ENCODE measurements around the gene ADAMTS14. TPM values are rescaled to one million over a fixed set of nuclear protein-coding genes. Genes with fewer than 3 reads are reported as not detected.

The ADAMTS14 gene
- total RNA-seq, 1 donor from 2014 or later: 0.41 TPM

DNA sequence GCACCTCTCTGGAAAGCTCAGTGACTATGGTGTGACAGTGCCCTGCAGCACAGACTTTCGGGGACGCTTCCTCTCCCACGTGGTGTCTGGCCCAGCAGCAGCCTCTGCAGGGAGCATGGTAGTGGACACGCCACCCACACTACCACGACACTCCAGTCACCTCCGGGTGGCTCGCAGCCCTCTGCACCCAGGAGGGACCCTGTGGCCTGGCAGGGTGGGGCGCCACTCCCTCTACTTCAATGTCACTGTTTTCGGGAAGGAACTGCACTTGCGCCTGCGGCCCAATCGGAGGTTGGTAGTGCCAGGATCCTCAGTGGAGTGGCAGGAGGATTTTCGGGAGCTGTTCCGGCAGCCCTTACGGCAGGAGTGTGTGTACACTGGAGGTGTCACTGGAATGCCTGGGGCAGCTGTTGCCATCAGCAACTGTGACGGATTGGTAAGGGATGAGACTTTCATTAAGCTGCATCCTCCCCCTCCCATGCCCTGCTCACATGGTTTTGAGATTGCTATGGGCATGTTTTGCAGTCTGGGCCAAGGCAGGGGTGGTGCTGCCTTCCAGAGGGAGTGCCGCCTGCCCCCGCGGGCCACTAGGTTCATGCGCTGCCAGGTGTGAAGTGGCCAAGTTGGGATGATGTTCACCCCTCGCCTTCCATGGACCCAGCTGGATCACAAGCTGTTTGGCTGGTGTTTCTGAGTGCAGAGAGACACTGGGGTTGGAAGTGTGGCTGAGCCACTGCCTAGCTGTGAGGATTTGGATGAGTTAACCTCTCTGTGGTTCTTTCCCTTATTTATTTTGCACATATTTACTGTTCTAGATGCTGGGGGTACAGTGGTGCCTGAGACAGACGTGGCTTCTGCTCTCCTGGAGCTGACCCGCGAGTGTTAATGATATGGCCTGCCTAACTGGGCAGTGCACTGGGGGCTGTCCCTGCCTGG lies 2.5 kb downstream of the ADAMTS14 start:
- no peak for FAIRE-seq

DNA sequence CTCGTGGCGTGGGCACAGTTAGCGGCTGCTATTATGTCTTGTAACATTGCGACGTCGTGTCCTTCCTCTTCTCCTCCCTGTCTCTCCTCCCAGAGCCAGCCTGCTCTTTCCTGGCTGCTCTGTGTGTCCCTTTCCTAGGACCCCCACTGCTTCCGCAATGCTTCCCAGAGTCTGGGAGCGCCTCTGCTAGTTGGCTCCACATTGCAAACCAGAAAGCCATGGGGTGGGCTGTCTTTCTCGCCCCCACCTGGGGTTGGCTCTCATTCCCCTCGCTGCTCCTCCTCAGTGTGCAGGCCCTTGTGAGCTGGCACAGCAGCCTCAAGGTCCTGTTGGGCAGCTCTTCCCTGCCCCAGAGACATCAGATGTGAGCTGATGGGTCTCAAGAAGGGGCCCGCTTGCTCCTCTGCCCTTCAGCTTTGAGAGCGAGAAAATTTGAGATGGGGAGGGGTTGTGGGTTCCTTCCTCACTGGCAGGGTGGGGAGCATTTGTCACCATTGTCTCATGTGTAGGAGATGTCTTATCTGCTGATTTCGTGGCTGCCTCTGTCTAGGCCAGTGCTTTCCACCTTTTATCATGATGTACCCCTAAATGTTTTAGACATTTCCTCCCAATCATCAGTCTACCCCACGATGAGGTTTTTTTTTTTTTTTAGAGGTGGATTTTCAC lies 3.3 kb downstream of the ADAMTS14 start:
- DNase-seq (ENCODE audit: low spot score in 2 of 2) (no peak), FAIRE-seq (no peak)

More for the DNA sequence above, 2.5 kb downstream of the ADAMTS14 start:
- no peak for DNase-seq (ENCODE audit: low spot score in 2 of 2)

DNA sequence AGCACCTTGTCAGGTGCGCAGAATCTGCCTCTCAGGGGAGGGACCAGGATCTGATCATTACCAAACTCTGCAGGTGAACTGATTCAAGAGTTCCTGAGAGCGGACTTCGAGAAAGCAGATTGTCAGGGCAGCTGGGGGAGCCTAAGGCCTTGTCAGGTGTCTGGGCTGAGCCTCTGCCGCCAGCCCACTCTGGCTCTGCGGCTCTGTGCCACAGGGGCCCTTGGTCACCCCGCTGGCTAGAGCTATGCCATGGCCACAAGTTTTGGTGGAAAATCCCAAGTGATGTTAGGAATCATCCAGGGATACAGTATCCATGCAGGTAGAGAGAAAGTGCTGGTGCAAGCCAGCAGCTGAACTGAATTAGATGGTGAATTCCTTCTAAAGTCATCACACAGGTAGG lies 4.2 kb downstream of the ADAMTS14 start:
- no peak for FAIRE-seq
- no peak for DNase-seq (ENCODE audit: low spot score in 2 of 2)

DNA sequence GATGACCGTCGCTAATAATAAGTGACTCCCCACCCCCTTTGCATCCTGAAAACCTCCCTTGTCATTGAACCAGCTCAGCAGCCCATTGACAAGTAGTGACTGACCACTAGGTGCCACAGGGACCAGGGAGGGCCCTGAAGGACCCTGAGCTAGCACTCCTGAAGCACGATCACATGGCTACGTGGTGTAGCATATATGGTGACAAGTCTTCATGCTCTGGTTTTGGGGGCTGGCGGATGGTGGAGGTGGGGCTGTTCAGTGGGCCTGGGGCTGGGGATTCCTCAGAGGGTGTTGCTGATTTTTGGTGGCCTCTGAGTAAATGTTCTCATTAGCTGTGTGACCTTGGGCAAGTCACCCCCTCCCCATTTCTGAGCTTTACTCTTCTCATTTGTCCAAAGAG lies 4.7 kb downstream of the ADAMTS14 start:
- no peak for DNase-seq (ENCODE audit: low spot score in 2 of 2)

DNA sequence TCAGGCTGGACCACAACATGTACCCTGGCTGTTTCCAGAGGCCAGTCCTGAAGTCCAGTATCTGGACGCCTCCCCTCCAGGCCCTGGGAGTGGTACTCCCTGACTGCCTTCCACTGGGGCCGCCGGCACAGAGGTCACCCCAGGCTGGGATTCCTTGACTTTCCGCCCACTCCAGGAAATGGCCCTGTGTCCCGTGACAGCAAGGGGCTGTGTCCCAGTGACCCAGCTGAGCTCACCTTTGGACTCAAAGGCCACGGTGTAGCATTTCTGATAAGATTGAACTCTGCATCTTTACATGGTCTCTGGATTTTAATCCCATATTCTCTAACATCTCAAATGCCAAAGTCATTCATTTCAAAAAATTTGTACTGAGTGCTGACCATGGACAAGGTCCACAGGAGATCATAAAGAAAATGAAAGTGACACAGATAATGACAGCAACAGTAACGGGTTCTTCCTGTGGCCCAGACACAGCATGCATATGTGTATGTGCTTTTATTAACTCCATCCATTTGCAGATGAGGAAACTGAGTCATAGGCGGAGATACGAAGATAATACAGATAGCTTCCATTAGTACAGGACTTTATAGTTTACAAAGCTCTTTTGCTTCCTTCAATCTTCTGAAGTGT lies 5.4 kb downstream of the ADAMTS14 start:
- no peak for FAIRE-seq

More for the DNA sequence above, 4.7 kb downstream of the ADAMTS14 start:
- no peak for FAIRE-seq

DNA sequence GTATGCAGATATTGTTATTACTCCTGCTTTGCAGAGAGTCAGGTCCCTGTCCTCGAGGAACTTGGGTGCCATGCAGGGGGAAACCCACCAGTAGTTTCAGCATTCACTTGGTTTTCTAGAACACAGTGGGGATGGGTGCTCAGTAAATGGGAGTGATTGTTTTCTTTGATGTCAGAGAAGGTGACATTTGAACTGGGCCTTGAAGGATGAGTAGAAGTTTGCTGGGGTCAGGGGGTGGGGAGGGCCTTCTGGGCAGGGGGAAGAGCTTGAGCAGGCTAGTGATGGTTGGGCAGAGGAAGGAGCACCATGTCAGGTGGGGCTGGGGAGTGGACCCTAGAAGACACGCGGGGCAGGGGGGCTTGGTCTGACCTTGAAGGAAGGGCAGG lies 5.9 kb downstream of the ADAMTS14 start:
- no peak for FAIRE-seq
- no peak for DNase-seq (ENCODE audit: low spot score in 2 of 2)

More for the DNA sequence above, 5.4 kb downstream of the ADAMTS14 start:
- no peak for DNase-seq (ENCODE audit: low spot score in 2 of 2)

DNA sequence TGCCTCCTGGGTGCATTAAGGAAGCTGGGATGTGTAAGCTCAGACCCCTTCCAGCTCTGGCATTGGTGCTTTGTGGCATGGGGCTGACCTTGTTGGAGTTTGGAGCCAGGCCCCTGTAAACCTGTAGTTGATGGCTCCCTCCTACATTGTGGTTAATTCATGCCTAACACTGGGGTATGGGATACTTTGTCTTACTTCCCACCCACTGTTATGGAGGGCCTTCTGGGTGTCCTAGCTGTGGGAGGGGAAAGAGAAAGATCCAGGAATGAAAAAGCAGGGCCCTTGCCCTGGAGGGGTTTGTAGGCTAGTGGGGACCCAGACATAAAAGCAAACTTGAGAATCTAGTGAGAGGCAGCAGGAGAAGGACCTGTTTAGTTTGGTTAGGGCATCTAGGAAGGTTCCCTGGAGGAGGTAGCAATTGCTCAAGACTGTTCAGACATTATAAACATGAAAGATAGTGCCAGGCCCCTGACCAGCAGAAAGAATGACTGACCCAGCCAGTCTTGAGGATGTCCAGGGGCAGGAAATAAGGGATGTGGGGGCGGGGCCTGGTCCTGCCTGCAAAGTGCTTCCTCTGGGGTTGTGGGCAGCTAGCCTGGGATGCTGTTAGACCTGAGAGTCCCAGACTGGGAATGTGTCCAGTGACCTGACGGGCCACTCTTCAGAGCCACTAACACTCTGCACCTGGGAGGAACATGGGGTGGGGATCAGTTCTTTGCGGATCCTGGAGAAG lies 6.6 kb downstream of the ADAMTS14 start:
- no peak for FAIRE-seq
- DNase-seq (ENCODE audit: low spot score in 2 of 2): no peak

DNA sequence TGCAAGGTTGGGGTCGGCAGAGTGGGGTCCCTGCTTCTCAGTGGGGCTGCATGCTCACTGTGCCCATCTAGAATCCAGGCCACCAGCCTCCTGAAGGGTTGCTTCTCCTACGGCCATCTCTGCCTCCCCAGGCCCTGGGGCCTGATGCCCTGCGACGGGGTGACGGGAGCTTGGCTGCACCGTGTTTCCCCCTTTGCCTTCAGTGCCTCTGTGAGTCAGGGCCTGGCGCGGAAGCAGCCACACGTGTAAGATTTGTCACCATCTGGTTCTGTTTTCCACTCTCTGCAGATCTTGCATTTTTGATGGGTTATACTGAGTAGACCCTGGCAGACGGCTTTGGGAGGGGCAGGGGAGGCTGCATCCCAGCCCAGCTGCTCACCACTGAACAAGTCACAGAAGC lies 7.2 kb downstream of the ADAMTS14 start:
- DNase-seq (ENCODE audit: low spot score in 2 of 2) (no peak), FAIRE-seq (no peak)

DNA sequence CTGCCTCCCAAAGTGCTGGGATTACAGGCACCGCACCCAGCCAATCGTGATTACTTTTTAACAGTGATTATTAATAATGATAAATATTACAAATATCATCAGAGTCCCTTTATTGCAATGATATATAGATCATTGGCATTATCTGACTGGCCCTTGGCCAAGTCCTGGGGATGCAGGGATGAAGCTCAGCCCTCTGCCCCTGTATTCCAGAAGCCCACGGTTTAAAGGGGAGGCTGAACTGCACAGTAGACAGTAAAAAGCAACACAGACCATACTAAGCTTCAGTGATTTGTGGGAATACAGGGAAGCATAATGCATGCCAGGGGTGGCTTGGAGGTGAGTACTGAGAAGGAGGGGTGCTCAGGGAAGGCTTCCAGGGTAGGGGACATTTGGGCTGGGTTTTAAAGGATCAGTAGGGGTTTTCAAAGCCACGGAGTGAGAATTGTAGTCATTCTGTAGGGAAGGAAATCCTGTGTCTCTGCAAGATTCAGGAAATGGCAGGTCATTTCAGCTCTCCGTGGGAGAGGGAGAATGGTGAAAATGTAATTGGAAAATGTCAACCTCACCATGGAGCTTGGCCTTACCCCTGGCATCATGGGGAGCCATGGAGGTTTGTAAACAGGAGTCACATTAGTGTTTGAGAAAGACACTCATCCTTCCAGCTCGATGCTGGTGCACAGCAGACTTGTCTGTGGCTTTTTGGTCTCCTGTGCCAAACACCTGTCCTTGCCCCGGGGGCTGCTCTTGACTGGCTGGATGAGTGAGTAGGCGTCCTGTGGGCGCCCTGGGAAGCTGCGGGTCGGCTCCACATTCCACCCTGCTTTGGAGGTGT lies 8.8 kb downstream of the ADAMTS14 start:
- FAIRE-seq: no peak
- no peak for DNase-seq (ENCODE audit: low spot score in 2 of 2)

DNA sequence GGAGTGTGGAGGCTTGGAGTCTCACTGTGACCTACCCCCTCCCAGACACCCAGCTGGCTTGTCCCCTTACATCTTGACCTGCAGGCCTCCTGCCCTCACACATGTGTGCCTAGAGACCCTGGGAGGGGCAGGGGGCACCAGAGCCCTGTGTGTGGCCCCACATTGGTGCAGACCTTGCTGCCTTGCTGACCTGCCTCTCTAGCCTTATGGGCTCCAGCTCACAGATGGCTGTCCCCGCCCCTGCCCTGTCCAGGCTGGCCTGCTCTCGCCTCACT lies 9.4 kb downstream of the ADAMTS14 start:
- DNase-seq (ENCODE audit: low spot score in 2 of 2) (no peak), FAIRE-seq (no peak)

DNA sequence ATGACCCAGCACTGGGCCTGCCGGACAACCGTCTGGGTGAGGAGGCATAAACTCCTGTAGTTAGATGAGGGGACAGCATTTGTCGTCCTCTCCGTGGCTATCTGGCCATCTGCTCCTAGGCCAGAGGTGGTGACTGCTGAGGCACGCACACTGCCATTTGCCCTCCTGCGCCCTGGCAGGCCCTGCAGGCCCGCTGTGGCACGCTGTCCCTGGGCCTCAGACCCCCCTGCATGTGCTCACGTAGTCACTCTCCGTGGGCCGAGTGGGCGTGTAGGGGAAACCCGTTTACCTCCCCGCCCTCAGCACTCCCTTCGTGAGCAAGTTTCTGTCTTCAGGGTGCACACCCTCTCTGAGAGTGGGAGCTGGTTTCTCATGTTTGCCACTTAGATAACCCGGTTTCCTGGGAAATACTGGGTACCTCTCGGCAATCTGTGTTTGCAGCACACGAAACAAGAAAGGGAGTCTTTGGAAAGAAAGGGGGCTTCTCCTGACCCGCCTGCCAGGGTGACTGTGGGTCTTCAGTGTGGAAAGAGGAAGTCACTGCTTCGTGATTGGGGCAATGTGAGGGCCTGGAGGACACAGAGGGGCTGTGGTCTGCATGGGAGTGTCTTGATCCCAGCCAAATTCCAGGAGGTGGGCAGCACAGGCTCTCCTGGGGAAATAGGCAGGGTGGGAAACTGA lies 10.8 kb downstream of the ADAMTS14 start:
- DNase-seq (ENCODE audit: low spot score in 2 of 2): no peak
- FAIRE-seq: no peak

DNA sequence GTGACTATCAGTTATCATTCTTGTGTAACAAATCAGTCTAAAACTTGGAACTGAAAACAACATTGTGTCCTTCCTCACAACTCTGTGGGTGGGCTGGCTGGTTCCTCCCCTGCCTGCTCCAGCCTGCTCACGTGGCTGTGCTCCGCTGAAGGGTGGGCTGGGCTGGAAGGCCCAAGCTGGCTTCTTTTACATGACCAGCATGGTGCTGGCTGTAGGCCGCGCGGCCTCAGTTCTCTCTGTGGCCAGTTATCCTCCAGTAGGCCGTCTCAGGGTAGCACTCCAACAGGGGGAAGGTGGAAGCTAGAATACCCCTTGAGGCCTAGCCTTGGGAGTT lies 11.3 kb downstream of the ADAMTS14 start:
- no peak for DNase-seq (ENCODE audit: low spot score in 2 of 2)
- no peak for FAIRE-seq

DNA sequence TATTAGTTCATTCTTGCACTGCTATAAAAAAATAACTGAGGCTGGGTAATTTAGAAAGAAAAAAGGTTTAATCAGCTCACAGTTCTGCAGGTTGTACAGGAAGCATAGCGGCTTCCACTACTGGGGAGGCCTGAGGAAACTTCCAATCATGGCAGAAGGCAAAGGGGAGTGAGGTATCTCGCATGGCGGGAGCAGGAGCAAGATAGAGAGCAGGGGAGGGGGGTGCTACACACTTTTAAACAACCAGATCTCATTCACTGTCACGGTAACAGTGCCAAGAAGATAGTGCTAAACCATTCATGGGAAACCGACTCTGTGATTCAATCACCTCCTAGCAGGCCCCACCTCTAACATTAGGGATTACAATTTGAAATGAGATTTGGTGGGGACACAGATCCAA lies 11.6 kb downstream of the ADAMTS14 start:
- FAIRE-seq: no peak
- no peak for DNase-seq (ENCODE audit: low spot score in 2 of 2)

DNA sequence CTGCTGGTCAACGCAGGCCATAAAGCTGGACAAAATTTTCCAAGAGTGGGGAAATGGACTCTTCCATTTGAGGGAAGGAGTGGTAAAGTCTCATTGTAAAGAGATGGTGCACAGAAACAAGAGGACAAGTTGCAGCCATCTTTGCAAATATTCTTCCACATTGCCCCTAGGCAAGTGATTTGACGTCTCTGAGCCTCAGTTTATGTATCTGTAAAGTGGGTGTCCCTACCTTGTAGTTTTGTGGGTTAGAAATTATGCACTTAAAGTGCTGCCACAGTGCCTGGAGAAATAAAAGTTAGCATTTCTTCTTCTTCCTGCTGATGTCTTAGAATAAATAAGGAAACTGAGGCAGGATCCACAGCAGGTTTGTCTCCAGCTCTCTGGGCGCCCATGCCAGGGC lies 12.1 kb downstream of the ADAMTS14 start:
- DNase-seq (ENCODE audit: low spot score in 2 of 2): no peak
- no peak for FAIRE-seq

DNA sequence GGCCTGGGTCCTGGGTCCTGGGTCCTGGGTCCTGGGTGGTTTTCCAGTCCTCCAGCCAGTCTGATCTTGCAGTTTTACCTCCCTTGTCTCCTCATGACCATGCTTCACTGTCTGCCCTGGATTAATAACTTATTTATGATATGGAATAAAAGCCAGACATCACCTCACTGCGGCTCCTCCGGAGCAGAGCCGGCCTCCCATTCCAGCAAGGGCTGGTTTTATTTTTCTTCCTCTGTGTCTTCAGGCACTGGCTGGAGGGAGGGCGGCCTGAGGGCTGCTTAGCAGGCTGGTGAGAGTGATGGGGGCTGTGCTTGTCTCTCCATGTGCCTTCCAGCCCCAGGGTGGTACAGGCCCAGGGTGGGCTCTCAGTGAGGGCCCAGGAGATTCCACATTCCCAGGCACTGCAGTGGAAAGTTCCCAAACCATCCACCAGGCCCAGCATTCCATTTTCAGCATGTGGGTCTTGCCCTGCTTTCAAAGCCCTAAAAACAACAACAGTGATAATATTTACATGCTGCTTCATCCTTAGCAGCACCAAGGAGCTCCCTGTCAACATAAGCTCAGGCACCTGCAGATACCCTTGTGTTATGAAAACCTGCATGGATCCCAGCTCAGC lies 12.6 kb downstream of the ADAMTS14 start:
- DNase-seq (ENCODE audit: low spot score in 2 of 2): no peak
- FAIRE-seq: no peak

DNA sequence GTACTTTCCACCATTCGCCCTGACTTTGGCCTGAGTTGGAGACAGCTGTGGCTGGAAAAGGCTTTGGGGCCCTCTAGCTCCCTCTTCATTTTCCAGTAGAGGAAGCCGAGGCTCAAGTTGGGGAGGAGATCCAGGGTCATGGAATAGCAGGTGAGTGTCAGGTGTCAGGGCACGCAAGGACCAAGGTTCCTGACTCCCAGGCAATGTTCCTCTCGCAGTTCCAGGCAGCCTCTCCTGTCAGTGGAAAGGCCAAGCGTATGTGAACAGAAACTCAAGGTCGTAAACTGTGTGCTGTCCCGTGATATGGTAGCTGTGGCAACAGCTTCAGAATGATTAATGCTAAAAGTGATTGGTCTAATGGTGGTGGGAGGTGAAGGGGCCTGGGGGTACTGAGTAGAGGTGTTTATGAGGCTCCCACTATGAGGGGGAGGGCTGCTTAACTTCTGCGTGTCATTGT lies 13.2 kb downstream of the ADAMTS14 start:
- no peak for FAIRE-seq

DNA sequence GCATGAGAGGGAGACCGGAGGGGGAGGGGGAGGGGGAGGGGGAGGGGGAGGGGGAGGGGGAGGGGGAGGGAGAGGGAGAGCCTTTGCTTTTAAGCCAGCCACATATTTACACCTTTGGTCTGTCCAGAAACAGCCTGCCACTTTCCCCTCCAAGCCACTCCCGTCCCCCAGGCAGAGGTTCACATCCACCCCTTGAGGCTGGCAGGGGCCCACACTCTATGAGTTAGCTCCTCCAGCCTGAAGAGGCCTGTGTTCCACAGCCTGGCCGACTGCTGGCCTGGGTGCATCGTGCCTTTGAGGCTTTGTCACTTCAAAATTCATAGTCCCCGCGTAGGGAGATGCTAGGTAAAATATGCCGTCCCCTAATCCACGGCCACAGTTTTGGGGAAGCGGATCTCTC lies 16.5 kb downstream of the ADAMTS14 start:
- DNase-seq (ENCODE audit: low spot score in 2 of 2) (no peak), FAIRE-seq (no peak)

More for the DNA sequence above, 13.2 kb downstream of the ADAMTS14 start:
- DNase-seq (ENCODE audit: low spot score in 2 of 2): no peak

DNA sequence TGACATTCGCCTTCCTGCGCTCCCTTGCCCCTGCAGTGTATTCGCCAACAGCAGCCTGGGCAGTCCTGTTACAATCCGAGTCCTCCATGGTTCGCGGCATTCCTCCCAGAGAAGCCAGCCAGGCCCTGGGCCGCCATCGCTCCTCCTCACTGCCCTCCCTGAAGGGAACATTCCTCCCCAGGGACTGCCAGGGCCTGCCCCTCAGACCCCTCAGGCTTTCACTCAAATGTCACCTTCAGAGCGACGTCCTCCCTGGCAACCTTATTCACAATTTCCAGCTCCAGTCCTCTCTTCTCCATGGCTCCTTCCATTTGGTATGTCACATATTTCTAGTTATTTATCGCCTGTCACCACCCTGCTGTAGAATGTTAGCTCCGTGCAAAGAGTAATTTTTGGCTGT lies 17.4 kb downstream of the ADAMTS14 start:
- FAIRE-seq: no peak
- no peak for DNase-seq (ENCODE audit: low spot score in 2 of 2)

DNA sequence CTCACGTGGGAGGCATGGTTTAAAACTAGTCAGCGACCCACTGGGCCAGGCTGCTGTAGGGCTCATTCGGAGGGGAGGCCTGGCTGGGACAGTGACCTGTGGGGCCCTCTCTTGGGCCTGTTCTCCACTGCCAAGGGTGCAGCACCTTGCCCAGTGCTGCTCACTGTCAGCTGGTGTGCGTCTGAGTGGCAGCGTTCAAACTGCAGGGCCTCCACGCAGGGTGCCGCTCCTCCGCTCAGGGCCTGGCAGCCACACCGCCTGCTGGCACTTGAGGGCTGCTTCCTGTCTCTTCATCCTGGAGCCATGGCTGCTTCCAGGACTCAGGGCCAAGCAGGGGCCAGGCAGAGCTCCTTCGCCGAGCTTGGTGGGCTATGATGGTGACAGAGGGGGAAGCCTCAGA lies 18.3 kb downstream of the ADAMTS14 start:
- DNase-seq (ENCODE audit: low spot score in 2 of 2) (no peak), FAIRE-seq (no peak)
